ENCODE measurements around the gene MEOX2.

The MEOX2 gene

GRCh38 chr7:15606561-15606960 lies 79.9 kb downstream of the MEOX2 start (continued):
- no peak for TF ChIP-seq PATZ1 (CRISPR knock-in tag; IDR thresholded peaks at IDR 0.05; ENCODE audit: borderline replicate concordance)
- no peak for TF ChIP-seq TOX (CRISPR knock-in tag; IDR thresholded peaks at IDR 0.05; ENCODE audit: borderline replicate concordance)
- no peak for TF ChIP-seq GLIS3 (CRISPR knock-in tag; IDR thresholded peaks at IDR 0.05)
- TF ChIP-seq PPARA (CRISPR knock-in tag; IDR thresholded peaks at IDR 0.05; ENCODE audit: borderline replicate concordance): no peak
- TF ChIP-seq ISL1 (CRISPR knock-in tag; IDR thresholded peaks at IDR 0.05): no peak
- no peak for TF ChIP-seq TCF4 (CRISPR knock-in tag; IDR thresholded peaks at IDR 0.05; ENCODE audit: borderline replicate concordance)

- ATAC-seq: no peak
- TF ChIP-seq GLIS3 (CRISPR knock-in tag; IDR thresholded peaks at IDR 0.05): no peak
- no peak for TF ChIP-seq SNAI2 (CRISPR knock-in tag; IDR thresholded peaks at IDR 0.05)
- TF ChIP-seq RARB (CRISPR knock-in tag; IDR thresholded peaks at IDR 0.05): no peak
- TF ChIP-seq BACH2 (CRISPR knock-in tag; IDR thresholded peaks at IDR 0.05; ENCODE audit: borderline replicate concordance): no peak
- no peak for TF ChIP-seq ARNTL (CRISPR knock-in tag; IDR thresholded peaks at IDR 0.05; ENCODE audit: borderline replicate concordance, low read depth)
- TF ChIP-seq ZNF565 (CRISPR knock-in tag; conservative IDR thresholded peaks at IDR 0.05; ENCODE audit: low read depth): no peak
- TF ChIP-seq, protein P1, sequence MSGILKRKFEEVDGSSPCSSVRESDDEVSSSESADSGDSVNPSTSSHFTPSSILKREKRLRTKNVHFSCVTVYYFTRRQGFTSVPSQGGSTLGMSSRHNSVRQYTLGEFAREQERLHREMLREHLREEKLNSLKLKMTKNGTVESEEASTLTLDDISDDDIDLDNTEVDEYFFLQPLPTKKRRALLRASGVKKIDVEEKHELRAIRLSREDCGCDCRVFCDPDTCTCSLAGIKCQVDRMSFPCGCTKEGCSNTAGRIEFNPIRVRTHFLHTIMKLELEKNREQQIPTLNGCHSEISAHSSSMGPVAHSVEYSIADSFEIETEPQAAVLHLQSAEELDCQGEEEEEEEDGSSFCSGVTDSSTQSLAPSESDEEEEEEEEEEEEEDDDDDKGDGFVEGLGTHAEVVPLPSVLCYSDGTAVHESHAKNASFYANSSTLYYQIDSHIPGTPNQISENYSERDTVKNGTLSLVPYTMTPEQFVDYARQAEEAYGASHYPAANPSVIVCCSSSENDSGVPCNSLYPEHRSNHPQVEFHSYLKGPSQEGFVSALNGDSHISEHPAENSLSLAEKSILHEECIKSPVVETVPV (CRISPR knock-in tag; IDR thresholded peaks at IDR 0.05): no peak
- TF ChIP-seq ZNF8 (CRISPR knock-in tag; IDR thresholded peaks at IDR 0.05): no peak
- TF ChIP-seq TSHZ2 (CRISPR knock-in tag; IDR thresholded peaks at IDR 0.05): no peak
- no peak for TF ChIP-seq POU6F1 (CRISPR knock-in tag; IDR thresholded peaks at IDR 0.05; ENCODE audit: borderline replicate concordance, low read depth)
- TF ChIP-seq PATZ1 (CRISPR knock-in tag; IDR thresholded peaks at IDR 0.05; ENCODE audit: borderline replicate concordance): no peak
Observed at GRCh38 chr7:15604166-15604565, 82.3 kb downstream of the MEOX2 start.

GRCh38 chr7:15603124-15603523 lies 83.4 kb downstream of the MEOX2 start:
- ATAC-seq: no peak
- TF ChIP-seq ZFP30 (CRISPR knock-in tag; IDR thresholded peaks at IDR 0.05) (no peak), TOX (CRISPR knock-in tag; IDR thresholded peaks at IDR 0.05; ENCODE audit: borderline replicate concordance) (no peak), SNAI2 (CRISPR knock-in tag; IDR thresholded peaks at IDR 0.05) (no peak), ZFP3 (CRISPR knock-in tag; IDR thresholded peaks at IDR 0.05) (no peak), TCF4 (CRISPR knock-in tag; IDR thresholded peaks at IDR 0.05; ENCODE audit: borderline replicate concordance) (no peak), ARNTL (CRISPR knock-in tag; IDR thresholded peaks at IDR 0.05; ENCODE audit: borderline replicate concordance, low read depth) (no peak), GLIS3 (CRISPR knock-in tag; IDR thresholded peaks at IDR 0.05) (no peak)
- TF ChIP-seq, protein P1 (CRISPR knock-in tag; IDR thresholded peaks at IDR 0.05): no peak
